Fibroblast of gingiva (primary cell): ENCODE measurements around the gene LRP1.

Experiments used
- DNase-seq: peaks from one replicate; pipeline ENCODE4 v3.0.0-alpha.2; 2011; ENCODE audit warnings: low read depth

The LRP1 gene

DNA sequence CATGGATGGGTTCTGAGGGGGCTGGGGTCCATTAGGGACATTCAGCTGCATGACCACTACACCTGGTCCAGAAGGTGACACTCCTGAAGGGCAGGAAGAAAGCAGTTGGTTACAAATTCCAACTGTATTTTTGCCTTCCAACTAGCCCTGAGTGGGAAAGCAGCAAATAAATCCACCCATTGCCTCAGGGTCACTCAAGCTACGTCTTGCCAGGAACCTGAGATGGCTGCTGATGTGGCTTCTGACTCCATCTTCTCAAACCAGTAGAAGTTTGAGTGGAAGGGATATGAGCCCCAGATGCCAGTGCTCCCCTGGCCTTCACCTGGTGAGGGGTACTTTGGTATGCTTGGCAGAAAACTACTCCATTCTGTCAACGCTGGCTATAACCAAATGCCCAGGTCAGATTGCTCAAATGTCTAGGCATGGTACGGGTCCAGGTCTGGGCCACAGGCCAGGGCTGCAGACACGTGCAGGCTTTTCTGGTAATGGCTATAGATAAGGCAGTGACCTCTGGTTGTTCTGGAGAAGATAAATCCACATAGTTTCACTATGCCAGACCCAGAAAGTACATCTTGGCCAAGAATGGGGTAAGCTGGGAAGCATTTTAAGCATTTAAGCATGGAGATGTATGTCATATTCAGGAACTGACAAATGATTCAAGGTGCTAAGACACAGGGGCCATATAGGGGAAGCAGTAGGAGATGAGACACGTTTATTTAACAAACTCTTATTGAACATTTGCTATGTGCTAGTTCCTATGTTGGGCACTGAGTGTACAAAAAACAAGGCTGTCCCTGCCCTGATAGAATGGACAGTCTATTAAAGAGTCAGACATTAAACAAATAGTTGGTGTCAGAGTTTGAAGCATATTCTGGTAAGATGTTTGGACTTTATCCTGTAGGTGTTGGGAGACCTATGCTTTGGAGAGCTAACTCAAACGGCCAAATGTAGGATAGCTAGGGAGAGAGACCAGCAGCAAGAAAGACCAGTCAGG is 131.0 kb downstream of the LRP1 start:
- DNase-seq: no peak

DNA sequence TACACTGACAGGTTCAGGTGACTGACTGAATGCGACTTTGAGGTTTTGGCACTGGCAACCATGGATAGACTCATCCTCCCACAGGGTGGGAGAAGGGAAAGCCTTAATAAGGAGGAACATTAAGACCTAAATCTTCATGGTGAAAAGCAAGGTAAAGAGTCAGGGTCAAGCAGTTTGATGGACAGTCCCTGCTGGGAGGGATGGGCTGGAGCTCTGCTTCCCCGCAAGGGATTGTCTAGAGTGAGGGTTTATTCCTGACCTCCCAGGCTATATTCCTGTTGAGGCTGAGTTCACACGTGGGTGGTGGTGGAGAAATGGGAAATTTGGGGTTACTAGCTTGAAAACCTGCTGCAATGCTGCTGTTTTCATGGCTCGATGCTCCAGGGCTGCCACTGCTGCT is 132.1 kb downstream of the LRP1 start:
- no peak for DNase-seq

DNA sequence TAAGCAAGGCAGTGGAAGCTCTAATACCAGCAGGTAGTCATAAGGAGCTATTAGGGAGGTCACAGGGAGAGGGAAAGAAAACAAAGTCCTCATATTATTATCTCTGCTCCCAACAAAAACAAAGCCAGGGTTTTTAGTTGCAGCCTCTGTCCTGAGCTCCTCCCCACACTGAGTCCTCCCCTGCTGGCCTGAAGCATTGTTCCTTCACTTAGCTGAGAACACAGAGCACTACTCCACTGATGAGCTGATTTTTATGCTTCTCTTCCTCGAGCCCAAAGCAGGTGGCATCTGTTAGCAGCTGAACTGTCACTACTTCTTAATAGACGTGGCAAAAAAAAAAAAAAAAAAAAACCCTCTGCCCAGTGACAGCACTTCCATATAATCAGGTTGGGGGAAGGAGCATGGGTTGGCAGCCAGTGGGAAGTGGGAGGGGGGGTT is 133.2 kb downstream of the LRP1 start:
- DNase-seq: no peak

DNA sequence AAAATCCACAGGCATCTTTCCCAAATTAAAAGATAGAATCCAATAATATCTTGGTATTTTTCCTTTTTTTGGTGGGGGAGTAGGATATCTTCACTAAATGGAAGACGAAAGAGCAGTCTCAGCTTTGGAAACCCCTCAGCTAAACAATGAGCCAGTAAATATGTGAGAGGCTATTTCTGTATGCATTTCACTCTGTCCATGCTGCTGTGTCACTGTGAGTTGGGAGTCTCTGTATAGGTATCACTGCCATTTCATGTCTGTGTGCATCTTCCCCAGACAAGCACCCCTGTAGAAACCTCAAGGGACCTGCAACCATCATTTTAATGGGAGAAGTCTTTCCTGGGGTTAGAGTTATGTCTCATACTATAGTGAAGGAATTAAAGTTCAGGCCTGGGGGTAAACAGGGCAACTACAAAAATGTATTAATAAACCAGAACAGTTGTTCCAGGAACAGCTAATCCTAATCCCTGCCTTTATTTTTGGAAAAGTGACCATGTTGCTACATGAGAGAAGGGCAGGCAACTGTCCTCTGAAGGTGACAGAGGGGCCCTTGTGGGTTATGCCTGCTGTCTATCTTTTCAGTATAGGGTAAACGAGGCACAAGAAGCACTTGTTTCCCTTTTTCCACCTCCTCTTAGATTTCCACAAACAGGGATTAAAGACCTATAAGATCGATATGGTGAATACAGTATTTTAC is 134.0 kb downstream of the LRP1 start:
- DNase-seq: no peak
